ENCODE data around the gene FBXO7.

DNA sequence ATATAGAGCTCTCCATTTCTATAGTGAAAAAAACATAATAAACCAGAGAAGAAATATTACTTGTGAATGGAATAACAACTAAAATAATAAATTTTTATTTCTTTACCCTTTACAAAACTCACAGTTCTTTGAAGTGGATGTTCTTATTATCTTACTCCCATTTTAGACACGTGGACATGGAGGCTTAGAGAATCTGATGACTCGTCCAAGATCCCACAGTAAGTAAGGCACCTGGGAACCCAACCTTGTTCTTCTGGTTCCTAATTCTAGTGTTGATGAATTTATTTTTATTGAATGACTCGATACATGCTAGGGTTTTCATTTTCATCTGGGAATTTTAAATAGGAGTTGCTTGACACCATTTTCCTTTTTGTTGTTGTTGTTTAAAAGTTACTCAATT is 12.2 kb upstream of the FBXO7 start:
- no peak for TF ChIP-seq POLR2A (IDR thresholded peaks at IDR 0.05)
- TF ChIP-seq, protein P1, sequence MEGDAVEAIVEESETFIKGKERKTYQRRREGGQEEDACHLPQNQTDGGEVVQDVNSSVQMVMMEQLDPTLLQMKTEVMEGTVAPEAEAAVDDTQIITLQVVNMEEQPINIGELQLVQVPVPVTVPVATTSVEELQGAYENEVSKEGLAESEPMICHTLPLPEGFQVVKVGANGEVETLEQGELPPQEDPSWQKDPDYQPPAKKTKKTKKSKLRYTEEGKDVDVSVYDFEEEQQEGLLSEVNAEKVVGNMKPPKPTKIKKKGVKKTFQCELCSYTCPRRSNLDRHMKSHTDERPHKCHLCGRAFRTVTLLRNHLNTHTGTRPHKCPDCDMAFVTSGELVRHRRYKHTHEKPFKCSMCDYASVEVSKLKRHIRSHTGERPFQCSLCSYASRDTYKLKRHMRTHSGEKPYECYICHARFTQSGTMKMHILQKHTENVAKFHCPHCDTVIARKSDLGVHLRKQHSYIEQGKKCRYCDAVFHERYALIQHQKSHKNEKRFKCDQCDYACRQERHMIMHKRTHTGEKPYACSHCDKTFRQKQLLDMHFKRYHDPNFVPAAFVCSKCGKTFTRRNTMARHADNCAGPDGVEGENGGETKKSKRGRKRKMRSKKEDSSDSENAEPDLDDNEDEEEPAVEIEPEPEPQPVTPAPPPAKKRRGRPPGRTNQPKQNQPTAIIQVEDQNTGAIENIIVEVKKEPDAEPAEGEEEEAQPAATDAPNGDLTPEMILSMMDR (IDR thresholded peaks at IDR 0.05), result no peak

All from adrenal gland (tissue), 5 donors.